Brain microvascular endothelial cell (primary cell): Measurements from ENCODE around the gene LCE1A.

Source experiments
- DNase-seq: peaks from one replicate; pipeline ENCODE4 v3.0.0-alpha.2; 2020
- H3K27ac ChIP-seq: fragments of 250-450 bp; sonication (Bioruptor Pico); 2 replicates; pipeline ENCODE4 v1.5.1; 2020; ENCODE audit warnings: mild to moderate bottlenecking, moderate library complexity
- H3K27me3 ChIP-seq: fragments of 250-450 bp; sonication (Bioruptor Pico); replicated peaks from 2 replicates; pipeline ENCODE4 v1.5.1; 2020; ENCODE audit warnings: mild to moderate bottlenecking
- H3K36me3 ChIP-seq: fragments of 250-450 bp; sonication (Bioruptor Pico); replicated peaks from 2 replicates; pipeline ENCODE4 v1.5.1; 2020; ENCODE audit warnings: mild to moderate bottlenecking
- H3K4me3 ChIP-seq: 2 replicates; pipeline ENCODE4 v1.5.1; 2011; ENCODE audit warnings: low read depth, mild to moderate bottlenecking, control low read depth, low read length, moderate library complexity
- CTCF ChIP-seq: IDR thresholded peaks from 2 replicates; pipeline ENCODE4 v1.5.1; 2011; ENCODE audit warnings: low read depth, mild to moderate bottlenecking, moderate library complexity, low read length, control low read depth, inconsistent platforms; ENCODE audit errors: missing control alignments
- in situ Hi-C: cut with HindIII; loops from 2 replicates; pipeline ENCODE4 v1.10.0; 2017; ENCODE audit warnings: low sequenced_read_pairs, low pct_ligation_motif_present

LCE1A gene

GRCh38 chr1:152823294-152823693 is 4.0 kb upstream of the LCE1A start:
- no peaks in the 10 kb centered on the region for H3K36me3 ChIP-seq
- no peak for DNase-seq
- no peak overlapping the region for H3K4me3 ChIP-seq
- no peaks in the 10 kb centered on the region for H3K27me3 ChIP-seq
- TF ChIP-seq CTCF, result no peak
- in situ Hi-C loops, result no loop called here
- H3K27ac ChIP-seq, result no peak overlapping the region

GRCh38 chr1:152824964-152825363 is 2.3 kb upstream of the LCE1A start:
- TF ChIP-seq CTCF, result no peak
- in situ Hi-C loops, result no loop called here
- no peaks in the 10 kb centered on the region for H3K27me3 ChIP-seq
- H3K4me3 ChIP-seq, result no peak overlapping the region
- H3K36me3 ChIP-seq, result no peaks in the 10 kb centered on the region
- H3K27ac ChIP-seq, result no peak overlapping the region
- no peak for DNase-seq

- no peak for TF ChIP-seq CTCF
- in situ Hi-C loops, result no loop called here
These were observed 9.6 kb downstream of the LCE1A start for GRCh38 chr1:152836870-152837269.

GRCh38 chr1:152842556-152842955 is 15.3 kb downstream of the LCE1A start, which contains the start of gene LCE6A:
LCE6A (plus strand) TSS chr1:152842856; CDS start chr1:152843521, 665 bp downstream.
- DNase-seq, result no peak
- Histone ChIP-seq H3K4me3 (no peak within 1 kb of the TSS), H3K27ac (no peak within 1 kb of the TSS), H3K27me3 (no peaks in the 10 kb centered on the region), H3K36me3 (no peaks in the 10 kb centered on the region)
- in situ Hi-C loops, result no loop called here
- no peak for TF ChIP-seq CTCF

More at GRCh38 chr1:152836870-152837269, 9.6 kb downstream of the LCE1A start:
- no peaks in the 10 kb centered on the region for H3K27me3 ChIP-seq
- no peak overlapping the region for H3K27ac ChIP-seq
- H3K4me3 ChIP-seq, result no peak overlapping the region
- H3K36me3 ChIP-seq, result no peaks in the 10 kb centered on the region
- DNase-seq, result no peak

GRCh38 chr1:152855661-152856060 is 28.4 kb downstream of the LCE1A start:
- no peak for TF ChIP-seq CTCF
- no peak for DNase-seq
- in situ Hi-C loops, result no loop called here
- H3K36me3 ChIP-seq, result no peaks in the 10 kb centered on the region
- no peak overlapping the region for H3K4me3 ChIP-seq
- no peak overlapping the region for H3K27ac ChIP-seq
- H3K27me3 ChIP-seq, result no peaks in the 10 kb centered on the region

- DNase-seq, result no peak
- in situ Hi-C loops, result no loop called here
- Histone ChIP-seq H3K27me3 (no peaks in the 10 kb centered on the region), H3K27ac (no peak overlapping the region), H3K36me3 (no peaks in the 10 kb centered on the region), H3K4me3 (no peak overlapping the region)
- no peak for TF ChIP-seq CTCF
These were observed 30.8 kb downstream of the LCE1A start for GRCh38 chr1:152858062-152858461.
